Measurements from ENCODE around the gene RASA4B. TPM values are rescaled to one million over a fixed set of nuclear protein-coding genes. Genes with fewer than 3 reads are reported as not detected.
"Not testable (repeated sequence)": the region's sequence is repeated elsewhere in the genome, so short reads cannot be mapped to it uniquely, and the experiment has no call there.

The RASA4B gene
- total RNA-seq, 2 experiments from 2014 or later: 8.7 to 9.6 TPM

DNA sequence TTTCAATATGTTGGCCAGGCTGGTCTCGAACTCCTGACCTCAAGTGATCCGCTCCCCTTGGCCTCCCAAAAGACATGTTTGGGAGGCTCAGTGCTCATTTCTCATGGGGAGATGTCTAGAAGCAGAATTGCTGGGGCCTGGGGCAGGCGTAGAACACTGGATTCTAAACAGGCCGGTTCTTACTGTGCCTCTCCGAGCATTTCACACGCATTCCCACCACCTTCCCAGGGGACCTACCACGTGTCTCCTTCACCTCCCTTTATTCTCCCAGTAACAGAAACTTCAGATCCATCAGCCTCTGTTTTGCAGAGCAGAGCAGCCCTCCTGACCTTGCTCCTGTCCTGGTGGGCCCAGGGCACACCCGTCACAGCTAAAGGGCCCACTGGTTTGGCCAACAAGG, 9.6 kb upstream of the RASA4B start:
- CTCF ChIA-PET; H3K36me3 Mint-ChIP-seq (ENCODE audit: low read depth); H3K9me3 Mint-ChIP-seq; DNase-seq; H3K27me3 Mint-ChIP-seq; POLR2A ChIA-PET; H3K27ac Mint-ChIP-seq; H3K4me1 Mint-ChIP-seq; H3K4me3 Mint-ChIP-seq: not testable (repeated sequence)

DNA sequence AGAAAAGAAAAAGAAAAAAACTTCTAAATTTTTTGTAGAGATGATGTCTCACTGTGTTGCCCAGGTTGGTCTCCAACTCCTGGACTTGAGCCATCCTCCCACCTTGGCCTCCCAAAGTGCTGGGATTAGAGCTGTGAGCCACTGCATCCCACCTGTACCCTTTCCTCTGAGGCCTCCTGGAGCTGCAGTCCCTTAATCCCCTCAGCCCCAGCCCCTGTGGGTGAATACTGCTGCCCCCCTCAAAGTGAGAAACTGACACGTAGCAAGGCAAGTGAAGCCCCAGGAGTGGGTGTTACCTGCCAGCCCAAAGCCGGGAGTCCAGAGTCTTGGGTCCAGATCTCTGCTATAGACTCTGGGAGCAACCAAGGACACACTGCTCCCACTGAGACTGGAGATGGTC, 7.2 kb upstream of the RASA4B start:
- H3K36me3 Mint-ChIP-seq (ENCODE audit: low read depth); H3K9me3 Mint-ChIP-seq; CTCF ChIA-PET; H3K27me3 Mint-ChIP-seq; H3K4me1 Mint-ChIP-seq; DNase-seq; H3K4me3 Mint-ChIP-seq; H3K27ac Mint-ChIP-seq; POLR2A ChIA-PET: not testable (repeated sequence)

DNA sequence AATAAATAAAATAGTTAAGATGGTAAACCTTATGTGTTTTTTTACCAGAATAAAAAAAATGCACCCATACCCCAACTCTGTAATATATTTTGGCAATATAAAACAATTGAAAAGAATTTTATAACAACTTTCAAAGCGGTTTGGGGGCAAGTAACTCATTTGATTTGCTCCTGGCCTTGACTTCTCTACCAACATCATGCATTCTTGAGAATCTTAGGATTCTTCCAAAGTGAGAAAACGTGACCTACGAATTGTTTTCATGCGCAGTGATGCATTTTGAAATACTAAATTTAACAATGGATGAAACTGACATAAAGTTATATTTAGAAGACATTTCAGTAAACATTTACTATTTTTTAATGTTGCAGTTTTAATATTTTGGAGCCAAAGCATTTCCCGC, 3.2 kb upstream of the RASA4B start:
- H3K9me3 Mint-ChIP-seq; CTCF ChIA-PET; POLR2A ChIA-PET; H3K4me1 Mint-ChIP-seq; H3K27ac Mint-ChIP-seq; DNase-seq; H3K36me3 Mint-ChIP-seq (ENCODE audit: low read depth); H3K4me3 Mint-ChIP-seq; H3K27me3 Mint-ChIP-seq: not testable (repeated sequence)

DNA sequence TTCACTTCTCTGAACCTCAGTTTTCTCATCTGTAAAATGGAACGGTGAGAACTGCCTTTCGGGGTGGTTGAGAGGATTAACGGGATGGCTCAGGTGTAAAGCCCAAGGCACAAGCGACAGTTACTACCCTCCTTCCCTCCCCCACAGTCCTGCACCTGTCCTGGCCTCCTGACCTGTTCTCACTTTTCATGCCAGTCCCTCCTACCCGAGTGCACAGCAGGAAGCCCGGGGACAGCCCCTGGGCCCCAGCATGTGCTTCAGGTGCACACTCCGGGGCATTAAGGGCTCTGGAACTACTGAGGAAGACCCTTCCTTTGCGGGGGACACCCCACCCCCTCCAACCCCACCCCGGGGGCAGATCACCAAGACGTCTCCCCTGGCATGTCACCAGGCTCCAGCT, 626 bp downstream of the RASA4B start:
- CTCF ChIA-PET; H3K4me1 Mint-ChIP-seq; H3K36me3 Mint-ChIP-seq (ENCODE audit: low read depth): not testable (repeated sequence)

DNA sequence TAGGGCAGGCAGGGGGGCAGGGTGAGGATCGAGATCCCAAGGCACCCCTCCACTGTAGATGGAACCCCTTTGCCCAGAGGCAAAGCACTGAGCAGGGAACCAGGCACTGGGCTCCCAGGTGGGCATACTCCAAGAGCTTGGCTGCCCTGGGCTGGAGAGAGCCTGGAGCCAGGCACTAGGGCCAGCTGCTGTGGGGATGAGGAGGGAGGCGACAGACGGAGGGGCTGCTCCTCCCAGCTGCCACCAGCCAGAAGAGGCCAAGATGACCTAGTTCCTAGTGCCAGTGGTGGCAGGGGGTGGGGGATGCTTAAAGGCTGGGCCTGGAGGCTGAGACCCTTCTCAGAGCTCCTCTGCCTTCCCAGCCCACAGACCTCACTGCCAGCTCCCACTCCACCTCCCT, 1.7 kb downstream of the RASA4B start:
- H3K36me3 Mint-ChIP-seq (ENCODE audit: low read depth); POLR2A ChIA-PET; H3K9me3 Mint-ChIP-seq; H3K4me1 Mint-ChIP-seq; H3K4me3 Mint-ChIP-seq; CTCF ChIA-PET; H3K27ac Mint-ChIP-seq; DNase-seq; H3K27me3 Mint-ChIP-seq: not testable (repeated sequence)

More for the DNA sequence above, 626 bp downstream of the RASA4B start:
- H3K4me3 Mint-ChIP-seq, H3K27me3 Mint-ChIP-seq, POLR2A ChIA-PET, H3K27ac Mint-ChIP-seq, H3K9me3 Mint-ChIP-seq, DNase-seq: not testable (repeated sequence)

DNA sequence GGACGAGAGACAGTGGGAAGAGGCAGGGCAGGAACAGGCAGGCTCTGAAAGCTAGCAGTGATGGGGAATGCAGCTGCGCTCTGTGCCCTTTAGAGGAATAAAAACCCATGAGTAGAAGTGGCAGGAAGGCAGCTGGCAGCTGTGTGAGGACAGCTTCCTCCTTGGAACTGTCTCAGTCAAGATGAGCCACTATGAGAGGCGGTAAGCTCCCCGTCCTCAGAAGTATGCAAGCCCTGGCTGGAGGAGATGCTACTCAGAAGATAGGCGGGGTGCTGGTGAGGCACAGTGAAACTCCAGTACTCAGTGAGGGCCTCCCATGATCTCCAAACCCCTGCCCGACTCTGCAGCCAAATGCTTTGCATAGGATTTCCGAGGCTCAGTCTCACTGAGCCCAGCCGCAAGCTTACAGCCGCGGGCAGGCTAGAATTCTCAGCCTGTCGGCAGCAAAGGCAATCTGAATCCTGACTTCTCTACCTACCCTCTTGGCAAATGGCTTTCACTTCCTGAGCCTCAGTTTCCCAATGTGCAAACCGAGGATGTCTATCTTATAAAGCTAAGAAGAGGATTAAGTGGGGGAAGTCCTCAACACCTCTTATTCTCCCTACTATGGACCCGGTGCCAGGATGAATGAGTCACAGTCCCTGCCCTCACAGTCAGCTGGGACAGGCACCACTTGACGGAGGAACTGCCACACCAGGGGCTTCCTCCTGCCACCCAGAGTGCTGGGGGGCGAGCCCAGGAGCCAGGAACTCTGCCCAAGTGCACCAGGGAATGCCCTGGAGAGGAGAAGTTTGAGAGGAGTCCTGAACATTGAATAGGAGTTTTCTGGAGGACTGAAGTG, 2.5 kb downstream of the RASA4B start:
- H3K4me1 Mint-ChIP-seq; CTCF ChIA-PET; H3K9me3 Mint-ChIP-seq; H3K27ac Mint-ChIP-seq; POLR2A ChIA-PET; DNase-seq; H3K36me3 Mint-ChIP-seq (ENCODE audit: low read depth); H3K4me3 Mint-ChIP-seq; H3K27me3 Mint-ChIP-seq: not testable (repeated sequence)

DNA sequence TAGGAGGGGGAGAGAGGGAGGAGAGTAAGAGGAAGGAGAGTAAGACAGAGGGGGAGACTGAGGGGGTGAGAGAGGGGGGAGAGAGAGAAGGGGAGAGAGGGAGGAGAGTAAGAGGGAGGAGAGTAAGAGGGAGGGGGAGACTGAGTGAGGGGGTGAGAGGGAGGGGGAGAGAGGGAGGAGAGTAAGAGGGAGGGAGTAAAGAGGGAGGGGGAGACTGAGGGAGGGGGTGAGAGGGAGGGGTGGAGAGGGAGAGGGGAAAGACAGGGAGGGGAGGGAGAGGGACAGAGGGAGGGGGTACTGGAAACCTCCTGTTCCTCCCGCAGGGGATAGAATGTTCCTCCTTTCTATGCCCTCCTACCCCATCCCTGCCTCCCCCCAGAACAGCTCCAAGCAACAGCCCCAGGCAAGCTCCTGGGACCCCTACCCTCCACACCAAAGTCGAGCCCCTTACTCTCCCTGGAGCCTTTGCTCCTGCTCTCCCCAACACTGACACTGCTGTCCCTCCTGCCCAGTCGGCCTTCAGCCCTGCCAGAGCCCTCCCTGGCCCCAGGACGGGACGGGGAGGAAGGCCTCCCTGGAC, 4.8 kb downstream of the RASA4B start:
- CTCF ChIA-PET; H3K9me3 Mint-ChIP-seq; H3K36me3 Mint-ChIP-seq (ENCODE audit: low read depth); H3K27ac Mint-ChIP-seq; H3K27me3 Mint-ChIP-seq; DNase-seq; POLR2A ChIA-PET; H3K4me1 Mint-ChIP-seq; H3K4me3 Mint-ChIP-seq: not testable (repeated sequence)

DNA sequence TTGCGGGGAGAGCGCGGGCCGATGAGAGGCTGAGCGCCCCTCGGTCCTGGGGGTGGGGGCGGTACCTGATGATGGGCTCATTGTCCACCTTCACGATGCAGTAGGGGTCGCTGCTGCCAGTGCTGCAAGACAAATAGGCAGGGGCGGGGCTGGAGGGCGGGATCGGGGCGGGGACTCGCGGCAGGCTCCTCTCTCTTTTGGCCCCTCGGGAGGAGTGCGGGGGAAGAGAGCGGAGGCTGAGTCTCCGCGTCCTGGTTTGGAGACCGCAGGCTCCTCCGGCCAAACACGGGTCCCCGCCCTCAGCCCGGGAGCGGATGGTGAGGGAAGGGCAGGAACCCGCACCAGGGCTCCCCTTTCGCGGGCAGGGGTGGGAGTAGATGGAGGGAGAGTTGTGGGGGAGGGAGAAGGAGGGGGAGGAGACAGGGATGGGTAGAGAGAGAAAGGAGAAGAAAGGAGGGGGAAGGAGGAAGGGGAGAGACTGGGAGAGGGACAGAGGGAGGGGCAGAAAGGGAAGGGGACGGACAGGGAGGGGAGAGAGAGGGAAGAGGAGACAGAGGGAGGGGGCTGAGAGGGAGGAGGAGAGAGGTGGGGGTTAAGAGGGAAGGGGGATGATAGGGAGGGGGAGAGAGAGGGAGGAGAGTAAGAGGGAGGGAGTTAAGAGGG, 5.6 kb downstream of the RASA4B start:
- H3K27ac Mint-ChIP-seq; DNase-seq; H3K27me3 Mint-ChIP-seq; H3K4me1 Mint-ChIP-seq; H3K4me3 Mint-ChIP-seq; H3K9me3 Mint-ChIP-seq; POLR2A ChIA-PET; CTCF ChIA-PET; H3K36me3 Mint-ChIP-seq (ENCODE audit: low read depth): not testable (repeated sequence)

DNA sequence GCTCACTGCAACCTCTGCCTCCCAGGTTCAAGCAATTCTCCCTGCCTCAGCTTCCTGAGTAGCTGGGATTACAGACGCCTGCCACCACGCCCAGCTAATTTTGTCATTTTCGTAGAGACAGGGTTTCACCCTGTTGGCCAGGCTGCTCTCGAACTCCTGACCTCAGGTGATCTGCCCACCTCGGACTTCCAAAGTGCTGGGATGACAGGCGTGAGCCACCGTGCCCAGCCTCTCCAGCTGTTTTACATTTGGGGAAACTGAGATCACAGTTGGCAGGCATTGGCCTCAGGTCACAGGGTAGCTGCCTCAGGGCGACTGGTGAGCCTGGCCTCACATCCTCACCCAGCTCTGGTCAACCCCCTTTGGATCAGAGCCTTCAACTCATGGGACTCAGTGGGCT, 7.0 kb downstream of the RASA4B start:
- CTCF ChIA-PET; POLR2A ChIA-PET; H3K4me3 Mint-ChIP-seq; DNase-seq; H3K27me3 Mint-ChIP-seq; H3K4me1 Mint-ChIP-seq; H3K27ac Mint-ChIP-seq; H3K36me3 Mint-ChIP-seq (ENCODE audit: low read depth); H3K9me3 Mint-ChIP-seq: not testable (repeated sequence)

DNA sequence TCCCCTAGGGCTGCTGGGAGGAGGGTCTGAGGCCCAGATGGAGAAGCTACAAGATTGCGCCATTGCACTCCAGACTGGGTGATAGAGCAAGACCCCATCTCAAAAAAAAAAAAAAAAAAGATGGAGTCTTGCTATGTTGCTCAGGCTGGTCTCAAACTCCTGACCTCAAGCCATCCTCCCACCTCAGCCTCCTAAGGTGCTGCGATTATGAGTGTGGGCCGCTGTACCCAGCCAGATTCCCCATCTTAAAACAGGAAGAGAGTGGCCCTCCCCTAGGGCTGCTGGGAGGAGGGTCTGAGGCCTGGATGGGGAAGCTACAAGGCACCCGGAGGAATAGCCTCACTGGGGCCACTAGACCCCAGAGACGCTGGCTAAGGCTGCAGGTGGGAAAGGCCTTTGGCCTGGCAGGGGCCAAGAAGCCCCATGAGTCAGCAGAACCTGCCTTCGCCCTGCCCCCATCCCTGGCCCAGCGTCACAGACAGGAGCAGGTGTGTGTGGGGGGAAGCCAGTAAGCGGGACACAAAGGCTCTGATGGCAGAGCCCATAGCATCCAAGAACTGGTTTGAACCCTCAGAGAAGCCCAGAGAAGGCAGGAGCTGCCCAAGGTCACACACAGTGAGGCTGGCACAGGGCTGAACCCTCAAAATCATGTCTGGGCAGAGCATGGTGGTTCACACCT, 10.0 kb downstream of the RASA4B start:
- H3K9me3 Mint-ChIP-seq; H3K4me1 Mint-ChIP-seq; H3K36me3 Mint-ChIP-seq (ENCODE audit: low read depth); H3K27ac Mint-ChIP-seq; DNase-seq; H3K4me3 Mint-ChIP-seq; CTCF ChIA-PET; H3K27me3 Mint-ChIP-seq; POLR2A ChIA-PET: not testable (repeated sequence)

DNA sequence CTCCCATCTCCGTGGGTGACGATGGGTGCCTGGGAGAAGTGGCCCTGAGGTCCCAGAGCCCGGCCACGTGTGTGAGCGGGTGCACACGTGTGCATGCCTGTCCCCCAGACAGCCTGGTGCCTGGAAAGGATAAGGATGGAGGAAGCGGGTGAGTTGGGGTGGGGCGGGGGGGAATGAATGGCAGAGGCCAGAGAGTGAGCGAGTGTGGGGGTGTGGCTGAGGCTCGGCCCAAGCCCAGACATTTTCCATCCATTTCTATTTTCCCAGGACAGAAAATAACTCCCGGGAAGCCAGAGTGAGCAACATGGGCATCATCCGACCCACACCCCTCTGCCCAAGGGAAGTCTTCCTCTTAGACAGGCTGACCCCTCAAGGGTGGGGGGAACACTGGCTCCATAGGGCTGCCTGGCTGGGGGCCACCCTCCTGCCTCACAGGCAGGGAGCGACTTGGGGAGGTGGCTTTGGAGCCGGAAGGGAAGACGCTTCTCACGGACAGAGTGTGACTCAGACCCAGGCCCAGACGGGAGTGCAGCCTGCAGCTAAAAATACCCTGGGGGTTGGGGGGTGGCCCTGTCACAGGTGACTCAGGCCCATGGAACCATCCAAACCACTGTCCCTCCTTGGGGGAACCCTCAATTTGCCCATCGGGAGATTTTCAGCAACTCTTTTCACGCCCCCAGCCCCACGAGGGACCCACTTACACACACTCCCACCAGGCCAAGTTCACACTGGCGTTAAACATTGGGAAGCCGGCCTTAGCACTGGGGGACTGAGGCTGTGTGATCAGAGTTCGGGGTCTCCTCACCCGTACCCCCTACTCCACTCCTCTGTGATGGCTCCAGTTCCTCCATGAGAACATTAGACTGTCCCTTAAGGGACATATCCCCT, 12.0 kb downstream of the RASA4B start:
- H3K27me3 Mint-ChIP-seq; H3K9me3 Mint-ChIP-seq; POLR2A ChIA-PET; H3K4me1 Mint-ChIP-seq; H3K4me3 Mint-ChIP-seq; DNase-seq; CTCF ChIA-PET; H3K27ac Mint-ChIP-seq; H3K36me3 Mint-ChIP-seq (ENCODE audit: low read depth): not testable (repeated sequence)

DNA sequence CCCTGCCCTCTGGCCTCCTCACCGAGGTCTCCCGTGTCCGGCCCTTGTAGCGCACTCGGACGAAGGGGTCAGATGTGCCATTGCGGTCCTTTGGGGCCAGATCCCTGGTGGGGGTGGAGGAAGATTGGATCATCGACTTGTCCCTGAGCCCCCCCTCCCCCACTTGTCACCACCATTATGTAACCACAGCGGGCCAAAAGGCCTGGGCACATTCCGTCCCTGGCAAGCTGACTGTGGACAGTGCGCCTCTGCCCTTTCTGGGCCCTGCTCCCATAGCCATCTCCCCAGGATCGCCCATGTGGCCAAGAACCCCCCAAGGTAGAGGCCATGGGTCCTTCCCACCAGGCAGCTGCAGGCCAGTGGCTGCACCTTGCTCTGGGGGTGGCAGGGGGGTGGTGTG, 14.4 kb downstream of the RASA4B start:
- H3K4me3 Mint-ChIP-seq; POLR2A ChIA-PET; CTCF ChIA-PET; H3K36me3 Mint-ChIP-seq (ENCODE audit: low read depth); H3K4me1 Mint-ChIP-seq; H3K27me3 Mint-ChIP-seq; H3K27ac Mint-ChIP-seq; H3K9me3 Mint-ChIP-seq; DNase-seq: not testable (repeated sequence)

DNA sequence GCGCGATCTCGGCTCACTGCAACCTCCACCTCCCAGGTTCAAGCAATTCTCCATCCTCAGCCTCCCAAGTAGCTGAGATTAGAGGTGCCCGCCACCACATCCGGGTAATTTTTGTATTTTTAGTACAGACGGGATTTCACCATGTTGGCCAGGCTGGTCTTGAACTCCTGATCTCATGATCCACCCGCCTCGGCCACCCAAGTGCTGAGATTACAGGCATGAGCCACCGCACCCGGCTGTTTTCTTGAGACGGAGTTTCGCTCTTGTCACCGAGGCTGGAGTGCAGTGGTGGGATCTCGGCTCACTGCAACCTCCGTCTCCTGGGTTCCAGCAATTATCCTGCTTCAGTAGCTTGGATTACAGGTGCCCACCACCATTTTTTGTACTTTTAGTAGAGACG, 19.3 kb downstream of the RASA4B start:
- H3K4me1 Mint-ChIP-seq; H3K27me3 Mint-ChIP-seq; H3K27ac Mint-ChIP-seq; POLR2A ChIA-PET; CTCF ChIA-PET; H3K9me3 Mint-ChIP-seq; H3K36me3 Mint-ChIP-seq (ENCODE audit: low read depth); H3K4me3 Mint-ChIP-seq; DNase-seq: not testable (repeated sequence)
